GM12878 (cell line): ENCODE results near the gene TAF11.
A peak's percentile ranks its signal among the peaks of the same experiment; 100 is the strongest.

Experiments used
- CTCF ChIP-seq, 3 experiments: IDR thresholded peaks in 2 of 3; conservative IDR thresholded peaks in 1 of 3; 2 replicates each; pipeline ENCODE4 v1.5.1; 2011; ENCODE audit warnings: low read depth in 3 of 3, low read length in 3 of 3, mild to moderate bottlenecking in 3 of 3, control low read depth in 2 of 3, moderate library complexity in 2 of 3, inconsistent platforms in 1 of 3, mixed read lengths in 1 of 3; ENCODE audit not compliant: control insufficient read depth in 2 of 3, insufficient read depth in 1 of 3; ENCODE audit errors: extremely low read depth in 1 of 3
- FOS ChIP-seq: IDR thresholded peaks from 3 replicates; pipeline ENCODE4 v1.6.1; 2011; ENCODE audit warnings: borderline replicate concordance; ENCODE audit not compliant: insufficient read length; ENCODE audit errors: extremely low read depth
- JUND ChIP-seq: IDR thresholded peaks from 2 replicates; pipeline ENCODE4 v1.6.1; 2012; ENCODE audit warnings: low read depth, mild to moderate bottlenecking, low read length, improper control_type of control experiment, moderate library complexity
- MAX ChIP-seq: IDR thresholded peaks from 2 replicates; pipeline ENCODE4 v1.6.1; 2012; ENCODE audit warnings: low read depth, low read length, improper control_type of control experiment
- POLR2A ChIP-seq: IDR thresholded peaks from 2 replicates; pipeline ENCODE4 v1.6.1; 2011; ENCODE audit warnings: low read depth, mild to moderate bottlenecking, low read length
- RFX5 ChIP-seq: IDR thresholded peaks from 2 replicates; pipeline ENCODE4 v1.6.1; 2011; ENCODE audit warnings: low read depth, low read length, improper control_type of control experiment
- STAT1 ChIP-seq: fragments of 450-650 bp; conservative IDR thresholded peaks from 2 replicates; pipeline ENCODE4 v1.6.1; 2014; ENCODE audit warnings: antibody characterized with exemption, mild to moderate bottlenecking
- SUPT20H ChIP-seq: IDR thresholded peaks from 2 replicates; pipeline ENCODE4 v1.6.1; 2011; ENCODE audit warnings: low read depth, mild to moderate bottlenecking, low read length, moderate library complexity, borderline replicate concordance; ENCODE audit not compliant: control insufficient read depth
- ZNF274 ChIP-seq: IDR thresholded peaks from one replicate; pipeline ENCODE4 v1.8.0; 2011; ENCODE audit not compliant: insufficient read length, insufficient read depth
- ZZZ3 ChIP-seq: IDR thresholded peaks from 2 replicates; pipeline ENCODE4 v1.6.1; 2011; ENCODE audit warnings: low read depth; ENCODE audit not compliant: control insufficient read depth, insufficient read length

GRCh38 chr6:34888874-34889555 lies 1.2 kb upstream of the TAF11 start, which contains the start of gene ANKS1A:
- peak; percentile 62 for TF ChIP-seq POLR2A
- no peak for TF ChIP-seq MAX
- no peak for TF ChIP-seq JUND
- TF ChIP-seq CTCF (IDR thresholded peaks at IDR 0.05 in 2 of 3, conservative IDR thresholded peaks at IDR 0.05 in 1 of 3; ENCODE audit: control insufficient read depth in 2 of 3, extremely low read depth in 1 of 3, insufficient read depth in 1 of 3, low read depth in 3 of 3, low read length in 3 of 3): no peak
- TF ChIP-seq RFX5: peak; percentile 25; the same call in 1 of the 2 replicates
- no peak for TF ChIP-seq STAT1
- no peak for TF ChIP-seq FOS
- no peak for TF ChIP-seq ZZZ3
- no peak for TF ChIP-seq ZNF274
- no peak for TF ChIP-seq SUPT20H
